GM18499 (cell line): ENCODE data around the gene DLST.
"Not testable (repeated sequence)": the region's sequence is repeated elsewhere in the genome, so short reads cannot be mapped to it uniquely, and the experiment has no call there.

Experiments used
- ATAC-seq: cut with Tn5 transposase; IDR thresholded peaks from one replicate; pipeline ENCODE4 v1.9.1; 2021; ENCODE audit warnings: moderate number of reproducible peaks; ENCODE audit not compliant: insufficient read depth, unreplicated experiment

DLST gene

GRCh38 chr14:74913986-74914573 lies 32.4 kb downstream of the DLST start:
- no peak for ATAC-seq

- ATAC-seq: no peak
These were observed 33.7 kb downstream of the DLST start for GRCh38 chr14:74915426-74915825.

DNA sequence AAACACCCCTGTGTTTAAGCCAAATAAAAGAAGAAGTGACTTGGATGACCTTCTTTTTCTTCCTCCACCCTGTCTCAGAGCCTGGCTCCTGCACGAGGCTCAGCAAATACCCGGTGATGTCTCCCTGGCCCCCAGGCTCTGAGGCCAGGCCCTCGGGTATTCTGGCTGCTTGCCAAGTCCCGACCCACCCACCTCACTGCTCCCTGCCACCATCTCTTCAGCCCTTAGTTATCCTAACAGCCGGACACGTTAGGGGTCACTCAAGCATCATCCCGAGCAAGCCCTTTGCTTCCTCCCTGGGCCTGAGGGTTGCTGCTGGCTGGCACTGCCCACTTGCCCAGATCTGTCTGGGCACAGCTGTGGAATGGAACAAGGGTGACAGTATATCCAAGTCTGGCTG lies 34.1 kb downstream of the DLST start:
- no peak for ATAC-seq

DNA sequence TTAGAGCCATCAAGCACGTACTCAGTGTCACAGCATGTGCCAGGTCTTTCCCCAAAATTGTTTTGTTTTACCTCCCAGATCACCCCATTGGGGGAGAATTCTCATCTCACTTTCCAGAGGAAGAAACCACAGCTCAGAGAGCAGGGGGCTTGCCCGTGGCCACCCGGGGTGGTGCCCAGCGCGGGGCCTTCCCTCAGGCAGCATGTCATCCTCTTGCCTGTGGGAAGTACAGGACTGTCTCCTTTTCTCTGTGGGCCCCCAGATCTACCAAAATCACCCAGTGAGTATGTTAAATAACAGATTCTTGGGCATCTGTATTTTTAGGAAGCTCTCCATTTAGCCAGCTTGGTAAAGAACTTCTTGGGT lies 35.4 kb downstream of the DLST start:
- no peak for ATAC-seq

DNA sequence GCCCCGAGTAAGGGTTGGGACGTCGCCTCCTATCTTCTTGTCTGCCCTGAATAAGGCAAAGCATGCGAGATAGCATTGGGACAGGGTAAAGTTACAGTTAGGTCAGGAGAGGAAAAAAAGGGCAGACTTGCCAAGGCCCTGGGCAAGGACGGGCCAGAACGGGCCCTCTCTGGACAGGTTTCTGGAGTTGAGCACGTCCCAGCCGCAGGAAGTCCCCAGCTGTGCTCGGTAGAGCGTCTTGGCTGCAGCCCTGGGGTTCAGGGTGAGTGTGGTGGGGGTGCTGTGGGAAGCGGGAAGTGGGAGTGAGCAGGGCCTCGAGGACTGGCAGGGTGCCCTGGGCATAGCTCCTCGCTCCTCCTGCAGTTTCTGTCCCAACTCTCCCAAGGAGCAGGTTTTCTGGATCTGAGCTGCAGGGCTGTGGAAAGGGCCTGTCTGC lies 35.9 kb downstream of the DLST start:
- ATAC-seq: no peak

DNA sequence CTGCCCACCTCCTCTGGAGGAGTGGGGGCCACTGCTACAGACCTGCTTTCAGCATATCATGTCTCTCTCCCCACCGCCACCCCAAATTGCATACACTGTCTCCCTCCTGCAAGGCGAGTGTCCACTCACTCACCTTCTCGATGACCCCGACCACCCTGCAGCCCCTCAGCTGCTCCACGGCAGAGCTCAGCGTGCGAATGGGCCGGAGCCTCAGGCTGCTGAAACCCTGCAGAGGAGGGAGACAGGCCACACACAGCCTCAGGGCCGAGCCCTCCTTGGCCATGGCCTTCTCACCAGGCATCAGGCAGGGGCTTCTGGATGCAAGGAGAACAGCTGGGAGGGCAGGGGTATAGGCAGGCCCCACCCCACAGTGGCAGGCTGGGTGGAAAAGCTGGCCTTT lies 36.7 kb downstream of the DLST start:
- no peak for ATAC-seq

DNA sequence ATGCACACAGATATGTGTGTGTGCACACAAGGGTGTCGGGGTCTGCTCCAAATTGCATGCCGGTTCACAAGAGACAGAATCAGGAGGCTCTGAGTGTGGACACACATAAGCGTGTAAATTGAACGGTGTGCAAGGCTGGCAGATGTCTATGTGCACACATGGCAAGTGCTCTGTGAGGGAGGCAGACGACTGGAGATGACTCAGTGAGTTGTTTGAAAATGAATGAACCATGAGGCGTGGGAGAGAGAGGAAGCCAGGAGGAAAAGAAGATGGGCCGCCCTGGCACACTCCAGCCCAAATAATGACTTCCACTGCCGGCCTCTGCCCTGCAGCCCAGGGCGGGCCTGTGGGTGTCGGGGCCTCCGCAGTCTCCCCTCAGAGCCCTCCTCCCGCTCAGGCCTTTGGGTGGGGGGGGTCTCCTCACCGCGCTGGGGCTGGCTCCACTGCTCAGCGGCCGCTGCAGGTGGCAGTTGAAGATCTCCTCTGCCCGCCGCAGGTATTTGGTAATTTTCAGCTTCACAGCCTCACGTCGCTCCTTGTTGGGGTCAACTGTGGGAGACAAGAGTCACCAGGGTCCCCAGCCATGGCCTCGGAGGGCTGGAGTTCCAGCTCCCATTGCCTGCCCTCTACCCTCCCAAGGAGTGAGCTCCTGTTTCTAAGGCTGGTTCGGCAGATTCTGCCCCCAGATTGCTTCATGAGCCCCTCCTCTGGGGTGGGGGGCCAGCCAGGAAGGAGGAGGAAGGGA lies 37.9 kb downstream of the DLST start:
- ATAC-seq: no peak

DNA sequence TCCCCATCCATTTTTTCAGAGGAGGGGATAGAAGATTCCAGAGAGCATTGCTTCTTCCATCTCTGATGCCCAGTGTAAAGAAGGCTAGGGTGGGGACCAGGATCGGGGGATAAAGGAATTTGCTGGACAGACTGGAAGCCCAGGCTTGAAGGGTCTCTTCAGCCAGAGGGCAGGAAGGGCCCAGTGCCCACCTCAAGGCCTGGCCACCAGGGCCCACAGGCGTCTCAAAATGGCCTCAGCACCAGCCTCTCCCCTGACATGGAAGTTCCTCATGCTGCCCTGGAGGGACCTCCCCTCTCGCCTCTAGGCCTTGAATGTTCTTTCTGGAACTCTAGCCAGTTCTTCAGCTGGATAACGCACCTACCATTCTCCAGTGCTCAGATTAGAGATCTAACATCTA lies 38.6 kb downstream of the DLST start:
- ATAC-seq: no peak

GRCh38 chr14:74921053-74921620 lies 39.4 kb downstream of the DLST start:
- ATAC-seq: no peak

DNA sequence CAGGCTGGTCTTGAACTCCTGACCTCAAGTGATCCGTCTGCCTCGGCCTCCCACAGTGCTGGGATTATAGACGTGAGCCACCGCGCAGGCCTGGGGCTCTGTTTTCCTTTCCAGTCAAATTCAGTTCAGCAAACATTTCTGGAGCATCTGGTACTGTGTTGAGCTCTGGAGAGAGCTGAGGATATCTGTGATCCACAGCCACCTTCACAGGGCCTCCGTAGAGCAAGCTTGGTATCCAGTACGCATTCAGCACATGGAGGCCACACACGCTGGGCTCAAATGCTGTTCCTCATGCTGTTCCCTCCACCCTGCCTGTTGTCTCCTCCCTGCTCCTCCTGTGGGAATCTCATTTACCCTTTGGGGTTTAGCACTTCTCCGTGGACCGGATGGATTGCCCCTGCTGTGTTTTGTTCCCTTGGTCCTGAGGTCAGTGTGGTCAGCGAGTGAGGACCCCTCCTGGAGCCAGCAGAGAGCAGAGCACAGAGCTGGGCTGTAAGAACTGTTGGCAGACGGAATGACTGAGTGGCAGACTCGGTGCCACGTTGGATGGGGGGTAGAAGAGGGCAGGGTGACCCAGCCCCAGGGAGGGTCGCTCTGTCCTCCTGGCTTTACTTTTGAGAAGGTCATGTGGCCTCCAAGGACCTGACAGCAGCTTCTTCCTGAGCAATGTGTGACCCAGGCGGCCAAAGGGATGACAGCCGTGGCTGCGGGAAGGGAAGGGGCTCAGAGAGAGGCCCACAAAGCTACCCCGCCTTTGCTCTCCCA lies 40.5 kb downstream of the DLST start:
- ATAC-seq: no peak

DNA sequence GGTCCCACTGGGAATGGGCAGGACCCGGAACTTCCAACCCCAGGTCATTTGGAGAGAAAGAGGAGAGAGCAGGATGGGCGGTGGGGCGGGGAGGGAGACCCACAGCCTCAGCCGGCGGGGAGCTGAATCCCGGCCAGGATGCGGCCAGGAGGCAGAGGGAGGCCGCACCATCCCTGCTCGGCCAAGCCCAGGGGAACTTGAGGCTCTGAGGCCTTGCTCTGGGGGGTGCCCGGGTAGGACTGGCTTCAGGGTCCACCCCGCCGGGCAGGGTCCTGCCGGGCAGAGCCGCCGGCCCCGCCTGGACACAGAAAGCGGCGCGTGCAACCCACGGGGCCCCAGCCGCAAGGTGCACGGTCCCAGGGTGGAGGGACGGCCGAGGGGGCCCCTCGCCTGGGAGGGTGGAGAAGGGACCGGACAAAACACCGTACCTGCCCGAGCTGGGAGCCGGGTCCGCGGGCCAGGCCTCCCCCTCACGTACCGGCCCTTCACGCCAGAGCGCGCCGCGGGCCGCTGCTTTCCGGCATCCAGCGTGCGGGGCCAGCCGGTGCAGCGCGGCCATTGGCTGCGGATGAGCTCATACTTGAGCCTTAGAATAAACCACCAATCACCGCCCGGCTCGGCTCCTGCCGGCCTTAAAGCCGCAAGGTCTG lies 41.2 kb downstream of the DLST start, which contains the start of gene RPS6KL1:
Gene RPS6KL1 (minus strand): TSS at position 509 of the 650 bp plus-strand sequence. CDS start 1,719 bp downstream, outside the sequence.
- ATAC-seq: peak; percentile 88

- ATAC-seq: no peak
These were observed 42.3 kb downstream of the DLST start for GRCh38 chr14:74924061-74924460.

GRCh38 chr14:74927225-74927624 lies 45.5 kb downstream of the DLST start:
- ATAC-seq: no peak

DNA sequence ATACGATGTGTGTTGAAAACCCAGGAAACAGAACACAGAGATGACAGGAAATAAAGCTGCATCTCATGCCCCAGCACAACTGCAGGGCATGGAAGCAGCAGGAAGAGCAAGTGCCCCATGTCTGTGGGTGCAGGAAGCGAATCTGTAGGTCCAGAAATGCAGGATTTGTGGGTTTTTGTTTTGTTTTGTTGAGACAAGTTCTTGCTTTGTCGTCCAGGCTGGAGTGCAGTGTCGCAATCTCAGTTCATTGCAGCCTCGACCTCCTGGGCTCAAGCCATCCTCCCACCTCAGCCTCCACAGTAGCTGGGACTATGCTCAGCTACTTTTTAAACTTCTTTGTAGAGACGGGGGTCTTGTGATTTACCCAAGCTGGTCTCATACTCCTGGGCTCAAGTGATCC lies 47.5 kb downstream of the DLST start:
- no peak for ATAC-seq

- not testable (repeated sequence) for ATAC-seq
These were observed 50.0 kb downstream of the DLST start for GRCh38 chr14:74931744-74932143.

DNA sequence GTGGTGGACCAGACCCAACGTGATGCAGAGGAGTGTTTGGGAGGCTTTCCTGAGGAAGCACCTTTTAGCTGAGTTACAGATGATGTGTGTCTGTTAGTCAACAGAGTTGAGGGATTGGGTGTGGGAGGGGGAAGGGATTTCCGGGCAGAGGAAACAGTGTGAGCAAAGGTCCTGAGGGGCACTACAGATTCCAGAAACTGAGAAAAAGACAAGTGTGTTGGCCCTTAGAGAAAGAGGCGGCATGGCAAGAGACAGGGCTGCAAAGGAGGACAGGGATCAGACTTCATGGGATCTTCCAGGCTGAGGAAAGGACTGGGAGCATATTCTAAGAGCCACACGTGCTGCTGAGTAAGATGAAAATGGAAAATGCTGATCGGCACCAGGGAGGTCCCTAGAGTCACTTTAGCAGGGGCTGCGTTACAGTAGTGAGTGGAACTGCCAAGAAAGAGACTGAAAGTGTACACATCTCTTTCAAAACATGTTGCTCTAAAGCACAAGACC lies 50.7 kb downstream of the DLST start:
- ATAC-seq: no peak

GRCh38 chr14:74932936-74933335 lies 51.2 kb downstream of the DLST start:
- not testable (repeated sequence) for ATAC-seq

- no peak for ATAC-seq
These were observed 52.3 kb downstream of the DLST start for GRCh38 chr14:74934041-74934440.

DNA sequence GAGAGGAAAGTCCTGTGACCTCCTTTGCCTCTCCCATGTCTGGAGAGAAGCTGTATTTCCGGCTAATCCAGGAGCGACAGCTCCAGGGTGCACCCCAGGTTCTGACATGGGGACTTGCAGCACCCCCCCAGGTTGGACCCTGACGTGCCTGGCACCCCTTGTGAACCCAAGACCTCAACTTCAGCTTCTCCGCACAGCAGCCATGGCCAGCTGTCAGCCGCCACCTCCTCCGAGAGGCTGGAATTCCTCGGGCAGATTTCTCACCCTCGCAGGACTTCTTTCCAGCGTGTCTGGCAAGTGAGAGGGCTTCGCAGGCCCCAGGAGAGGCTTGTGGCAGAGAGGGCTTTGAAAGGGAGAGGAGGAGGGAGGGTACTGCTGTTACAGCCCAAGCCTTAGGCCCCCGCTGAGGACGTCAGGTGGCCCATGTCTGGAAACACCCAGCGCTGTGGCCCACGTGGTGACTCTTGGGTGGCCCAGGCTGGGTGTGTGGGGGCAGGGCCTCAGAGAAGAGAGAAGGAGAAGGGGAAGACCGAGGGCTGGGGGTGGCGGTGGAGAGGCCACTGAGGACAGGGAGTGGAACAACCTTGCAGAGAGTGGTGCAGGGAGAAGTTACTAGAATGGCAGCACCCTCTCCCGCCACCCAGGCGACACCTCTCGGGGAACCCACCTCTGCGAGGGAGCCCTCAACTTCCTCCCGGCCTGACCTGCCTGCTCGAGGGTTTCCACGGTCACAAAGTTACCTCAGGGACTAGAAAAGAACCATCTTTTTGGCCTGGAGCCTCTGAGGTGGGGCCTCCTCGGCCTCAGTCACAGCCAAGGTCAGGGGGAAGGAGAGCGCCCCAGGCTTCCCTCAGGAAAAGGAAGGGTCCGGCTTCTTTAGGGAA lies 53.0 kb downstream of the DLST start:
- ATAC-seq: no peak

- ATAC-seq: no peak
These were observed 53.6 kb downstream of the DLST start for GRCh38 chr14:74935360-74935680.
